Fibroblast of lung (primary cell): ENCODE measurements around the gene AHCYL2. TPM values are rescaled to one million over a fixed set of nuclear protein-coding genes. Genes with fewer than 3 reads are reported as not detected.

Experiments
- DNase-seq, 2 donors: peaks; one replicate each; pipeline versions ENCODE4 v3.0.0 to v3.0.0-alpha.2; 2010; ENCODE audit warnings: low read depth in 2 of 2
- H2AFZ ChIP-seq: 2 replicates; pipeline ENCODE4 v1.5.1; 2012; ENCODE audit warnings: low read length, control low read depth, inconsistent platforms
- H3K27ac ChIP-seq: 2 replicates; pipeline ENCODE4 v1.5.1; 2011; ENCODE audit warnings: low read length, control low read depth; ENCODE audit not compliant: insufficient read depth
- H3K27me3 ChIP-seq: 2 replicates; pipeline ENCODE4 v1.5.1; 2011; ENCODE audit warnings: mild to moderate bottlenecking, low read length; ENCODE audit not compliant: control insufficient read depth, insufficient read depth
- H3K36me3 ChIP-seq: 2 replicates; pipeline ENCODE4 v1.5.1; 2011; ENCODE audit warnings: low read length; ENCODE audit not compliant: control insufficient read depth, insufficient read depth
- H3K4me1 ChIP-seq: 2 replicates; pipeline ENCODE4 v1.5.1; 2011; ENCODE audit warnings: low read length; ENCODE audit not compliant: control insufficient read depth, insufficient read depth; ENCODE audit errors: extremely low read depth
- H3K4me2 ChIP-seq: 2 replicates; pipeline ENCODE4 v1.5.1; 2011; ENCODE audit warnings: low read length, control low read depth; ENCODE audit not compliant: insufficient read depth; ENCODE audit errors: extremely low read depth
- H3K4me3 ChIP-seq, 4 experiments: fragments of 200-600 bp in 1 of 4; sonication (generic) in 1 of 4; replicated peaks in 1 of 4; 2 replicates each; pipeline ENCODE4 v1.5.1; 2011 to 2016; ENCODE audit warnings: low read length in 4 of 4, low read depth in 3 of 4, mild to moderate bottlenecking in 3 of 4, control low read depth in 2 of 4, inconsistent platforms in 1 of 4, mixed read lengths in 1 of 4; ENCODE audit not compliant: insufficient read depth in 1 of 4; ENCODE audit errors: control extremely low read depth in 1 of 4
- H3K79me2 ChIP-seq: 2 replicates; pipeline ENCODE4 v1.5.1; 2012; ENCODE audit warnings: mild to moderate bottlenecking, low read length, inconsistent platforms; ENCODE audit not compliant: control insufficient read depth, insufficient read depth
- H3K9ac ChIP-seq: 2 replicates; pipeline ENCODE4 v1.5.1; 2011; ENCODE audit warnings: mild to moderate bottlenecking, low read length, control low read depth; ENCODE audit not compliant: insufficient read depth
- H3K9me3 ChIP-seq: 2 replicates; pipeline ENCODE4 v1.5.1; 2012; ENCODE audit warnings: low read depth, low read length; ENCODE audit not compliant: control insufficient read depth, insufficient read depth
- H4K20me1 ChIP-seq: 2 replicates; pipeline ENCODE4 v1.5.1; 2011; ENCODE audit warnings: low read length; ENCODE audit not compliant: control insufficient read depth, insufficient read depth; ENCODE audit errors: extremely low read depth
- EZH2 ChIP-seq: IDR thresholded peaks from 2 replicates; pipeline ENCODE4 v1.5.1; 2012; ENCODE audit warnings: low read length, control low read depth, mild to moderate bottlenecking; ENCODE audit errors: missing control alignments
- polyA plus RNA-seq, 2 donors: library from polyadenylated mRNA; depleted of rRNA in 1 of 2; stranded (reverse) in 1 of 2; unstranded in 1 of 2; fragments of >200 nt; gene quantifications; 2 replicates each; pipeline ENCODE4 v1.2.1, GENCODE V29; 2011 to 2012; ENCODE audit warnings: missing spikeins in 1 of 2
- total RNA-seq: library from RNA; depleted of rRNA; stranded (reverse); fragments of >200 nt; gene quantifications from 2 replicates; pipeline ENCODE4 v1.2.1, GENCODE V29; 2014
- TF ChIP-seq, protein P1 (sequence below), 2 donors: IDR thresholded peaks in 1 of 2; conservative IDR thresholded peaks in 1 of 2; 1 replicate in 1 of 2; 2 replicates in 1 of 2; pipeline ENCODE4 v1.5.1; 2011 to 2012; ENCODE audit warnings: low read length in 2 of 2, control low read depth in 1 of 2, inconsistent platforms in 1 of 2, low read depth in 1 of 2, mild to moderate bottlenecking in 1 of 2

The AHCYL2 gene
- total and polyA plus RNA-seq, 2 donors (not counting 1 experiment from before 2014, with no cell fraction given), result 8.7 to 11.9 TPM

DNA sequence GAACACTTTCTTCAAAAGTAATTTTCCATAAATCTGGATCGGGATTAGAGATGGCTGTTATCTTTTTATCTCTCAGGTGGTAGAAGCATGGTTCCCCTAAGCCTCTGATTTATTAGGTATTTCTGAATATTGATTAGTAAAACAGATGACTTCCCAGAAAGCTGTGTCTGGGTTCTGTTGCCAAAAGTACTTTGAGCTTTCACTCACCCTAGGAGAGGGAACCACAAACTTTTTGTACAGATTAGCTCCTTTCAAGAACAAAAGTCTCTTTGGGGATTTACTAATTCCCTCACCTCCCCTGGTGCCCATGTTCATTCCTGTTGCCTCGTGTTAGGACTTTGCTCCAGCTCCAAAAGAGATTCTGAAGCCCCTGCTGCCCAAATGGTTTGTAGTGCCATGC lies 162.7 kb downstream of the AHCYL2 start:
- Histone ChIP-seq H3K27me3 (no peaks in the 10 kb centered on the region), H2AFZ (no peak overlapping the region), H3K9me3 (no peaks in the 10 kb centered on the region), H3K9ac (no peak overlapping the region), H3K79me2 (no peaks in the 10 kb centered on the region), H3K27ac (no peak overlapping the region), H4K20me1 (no peaks in the 10 kb centered on the region), H3K4me1 (no peaks in the 10 kb centered on the region), H3K4me2 (no peak overlapping the region), H3K4me3 (no peak overlapping the region), H3K36me3 (no peaks in the 10 kb centered on the region)
- TF ChIP-seq, protein P1, sequence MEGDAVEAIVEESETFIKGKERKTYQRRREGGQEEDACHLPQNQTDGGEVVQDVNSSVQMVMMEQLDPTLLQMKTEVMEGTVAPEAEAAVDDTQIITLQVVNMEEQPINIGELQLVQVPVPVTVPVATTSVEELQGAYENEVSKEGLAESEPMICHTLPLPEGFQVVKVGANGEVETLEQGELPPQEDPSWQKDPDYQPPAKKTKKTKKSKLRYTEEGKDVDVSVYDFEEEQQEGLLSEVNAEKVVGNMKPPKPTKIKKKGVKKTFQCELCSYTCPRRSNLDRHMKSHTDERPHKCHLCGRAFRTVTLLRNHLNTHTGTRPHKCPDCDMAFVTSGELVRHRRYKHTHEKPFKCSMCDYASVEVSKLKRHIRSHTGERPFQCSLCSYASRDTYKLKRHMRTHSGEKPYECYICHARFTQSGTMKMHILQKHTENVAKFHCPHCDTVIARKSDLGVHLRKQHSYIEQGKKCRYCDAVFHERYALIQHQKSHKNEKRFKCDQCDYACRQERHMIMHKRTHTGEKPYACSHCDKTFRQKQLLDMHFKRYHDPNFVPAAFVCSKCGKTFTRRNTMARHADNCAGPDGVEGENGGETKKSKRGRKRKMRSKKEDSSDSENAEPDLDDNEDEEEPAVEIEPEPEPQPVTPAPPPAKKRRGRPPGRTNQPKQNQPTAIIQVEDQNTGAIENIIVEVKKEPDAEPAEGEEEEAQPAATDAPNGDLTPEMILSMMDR (conservative IDR thresholded peaks at IDR 0.05 in 1 of 2, IDR thresholded peaks at IDR 0.05 in 1 of 2; ENCODE audit: low read depth in 1 of 2, low read length in 2 of 2), result no peak
- TF ChIP-seq EZH2, result no peak
- no peak for DNase-seq

DNA sequence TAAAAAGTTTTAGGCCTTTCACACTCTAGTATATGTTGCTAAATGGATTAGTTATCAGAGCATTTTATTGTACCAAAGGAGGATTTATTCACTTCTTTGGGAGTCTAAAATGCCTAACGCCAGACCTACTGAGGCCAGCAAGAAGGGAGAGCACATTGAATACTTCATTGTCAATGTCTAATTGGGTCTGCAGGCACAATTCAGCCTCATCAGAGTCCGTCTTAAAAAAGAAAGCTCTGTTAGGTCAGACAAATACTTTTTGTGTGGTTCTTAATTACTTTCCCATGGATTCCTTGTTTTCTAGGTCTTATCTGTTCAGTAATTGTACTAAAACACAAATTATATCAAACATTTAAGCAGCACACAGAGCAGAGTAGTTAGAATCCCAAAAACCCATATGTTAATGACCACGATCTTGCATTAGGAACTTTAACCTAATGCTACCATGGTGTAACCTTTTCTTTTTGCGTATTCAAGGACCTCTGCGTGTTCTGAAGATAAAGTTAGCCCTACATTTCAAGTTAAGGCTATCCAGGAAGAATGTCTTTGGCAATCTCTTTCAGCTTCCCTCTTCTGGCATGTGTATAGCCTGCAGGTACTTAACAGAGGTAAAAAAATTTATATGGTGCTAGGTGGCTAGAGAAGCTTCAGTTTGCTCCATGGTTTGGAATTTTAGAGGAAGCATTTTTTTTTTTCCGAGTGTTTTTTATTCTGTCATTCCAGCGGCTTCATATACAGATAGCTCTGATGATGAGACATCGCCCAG lies 163.7 kb downstream of the AHCYL2 start:
- Histone ChIP-seq H3K4me2 (no peak overlapping the region), H3K4me1 (no peaks in the 10 kb centered on the region), H3K36me3 (no peaks in the 10 kb centered on the region), H4K20me1 (no peaks in the 10 kb centered on the region), H3K27ac (no peak overlapping the region), H2AFZ (no peak overlapping the region), H3K9ac (no peak overlapping the region), H3K9me3 (no peaks in the 10 kb centered on the region), H3K27me3 (no peaks in the 10 kb centered on the region), H3K79me2 (no peaks in the 10 kb centered on the region), H3K4me3 (no peak overlapping the region)
- DNase-seq, result no peak
- TF ChIP-seq EZH2, result no peak
- TF ChIP-seq, protein P1 (conservative IDR thresholded peaks at IDR 0.05 in 1 of 2, IDR thresholded peaks at IDR 0.05 in 1 of 2; ENCODE audit: low read depth in 1 of 2, low read length in 2 of 2), result no peak

DNA sequence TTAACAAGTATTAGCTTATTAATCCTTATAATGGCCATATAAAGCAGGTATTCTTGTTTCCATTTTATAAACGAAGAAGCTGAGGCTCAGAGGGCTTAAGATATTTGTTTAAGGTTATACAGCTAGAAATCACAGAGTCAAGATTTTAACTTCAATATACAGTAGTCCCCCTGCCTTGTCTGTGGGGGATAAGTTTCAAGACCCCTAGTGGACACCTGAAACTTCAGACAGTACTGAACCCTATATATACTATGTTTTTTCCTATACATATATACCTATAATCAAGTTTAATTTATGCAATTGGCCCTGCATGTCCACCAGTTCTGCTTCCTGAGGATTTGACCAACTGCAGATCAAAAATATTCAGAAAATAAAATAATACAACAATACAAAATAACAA lies 165.0 kb downstream of the AHCYL2 start:
- Histone ChIP-seq H3K27me3 (no peaks in the 10 kb centered on the region), H3K79me2 (no peaks in the 10 kb centered on the region), H3K9ac (no peak overlapping the region), H3K36me3 (no peaks in the 10 kb centered on the region), H2AFZ (no peak overlapping the region), H3K27ac (no peak overlapping the region), H3K9me3 (no peaks in the 10 kb centered on the region), H3K4me1 (no peaks in the 10 kb centered on the region), H3K4me3 (no peak overlapping the region), H4K20me1 (no peaks in the 10 kb centered on the region), H3K4me2 (no peak overlapping the region)
- no peak for DNase-seq
- TF ChIP-seq, protein P1 (conservative IDR thresholded peaks at IDR 0.05 in 1 of 2, IDR thresholded peaks at IDR 0.05 in 1 of 2; ENCODE audit: low read depth in 1 of 2, low read length in 2 of 2), result no peak
- no peak for TF ChIP-seq EZH2
